ENCODE results near the gene SHC1. TPM values are rescaled to one million over a fixed set of nuclear protein-coding genes. Genes with fewer than 3 reads are reported as not detected.

The SHC1 gene
- total RNA-seq, 2 donors from 2014 or later, result 60.9 to 62.0 TPM

GRCh38 chr1:154938604-154939399, 31.7 kb downstream of the SHC1 start:
- peaks cover 37% of the 10 kb centered on the region for H3K4me1 Mint-ChIP-seq
- H3K36me3 Mint-ChIP-seq (ENCODE audit: low read depth), result peaks cover 20% of the 10 kb centered on the region
- peak overlapping the region; percentile 96 for H3K4me3 Mint-ChIP-seq
- H3K9me3 Mint-ChIP-seq, result no peaks in the 10 kb centered on the region
- H3K27ac Mint-ChIP-seq, result peak overlapping the region; percentile 95
- H3K27me3 Mint-ChIP-seq, result no peaks in the 10 kb centered on the region
- no peak for ATAC-seq (replicated peaks)

GRCh38 chr1:154937988-154938386, 32.6 kb downstream of the SHC1 start:
- peaks cover 17% of the 10 kb centered on the region for H3K36me3 Mint-ChIP-seq (ENCODE audit: low read depth)
- peak overlapping the region; percentile 96 for H3K4me3 Mint-ChIP-seq
- peak; percentile 3 for ATAC-seq (replicated peaks)
- no peaks in the 10 kb centered on the region for H3K27me3 Mint-ChIP-seq
- peaks cover 32% of the 10 kb centered on the region for H3K4me1 Mint-ChIP-seq
- peak overlapping the region; percentile 95 for H3K27ac Mint-ChIP-seq
- H3K9me3 Mint-ChIP-seq, result no peaks in the 10 kb centered on the region

GRCh38 chr1:154937085-154937987, 33.2 kb downstream of the SHC1 start:
- ATAC-seq (replicated peaks), result peak; percentile 75
- H3K36me3 Mint-ChIP-seq (ENCODE audit: low read depth), result peaks cover 19% of the 10 kb centered on the region
- H3K4me1 Mint-ChIP-seq, result peaks cover 32% of the 10 kb centered on the region
- H3K27ac Mint-ChIP-seq, result peak overlapping the region; percentile 95
- no peaks in the 10 kb centered on the region for H3K9me3 Mint-ChIP-seq
- no peaks in the 10 kb centered on the region for H3K27me3 Mint-ChIP-seq
- peak overlapping the region; percentile 96 for H3K4me3 Mint-ChIP-seq

GRCh38 chr1:154936555-154937084, 33.9 kb downstream of the SHC1 start, which contains the start of gene PMVK:
PMVK (minus strand) TSS chr1:154936719; CDS start chr1:154936685, 34 bp downstream.
- ATAC-seq (replicated peaks), result peak; percentile 77
- no peaks in the 10 kb centered on the region for H3K9me3 Mint-ChIP-seq

GRCh38 chr1:154935749-154936554, 34.6 kb downstream of the SHC1 start:
- Mint-ChIP-seq H3K27me3 (no peaks in the 10 kb centered on the region), H3K4me1 (peaks cover 29% of the 10 kb centered on the region), H3K4me3 (peak overlapping the region; percentile 96), H3K36me3 (ENCODE audit: low read depth) (peaks cover 33% of the 10 kb centered on the region), H3K27ac (peak overlapping the region; percentile 95), H3K9me3 (no peaks in the 10 kb centered on the region)
- ATAC-seq (replicated peaks), result peak; percentile 2

More at GRCh38 chr1:154936555-154937084, 33.9 kb downstream of the SHC1 start, which contains the start of gene PMVK:
- Mint-ChIP-seq H3K27ac (peak within 1 kb of the TSS; percentile 95), H3K4me3 (peak within 1 kb of the TSS; percentile 96), H3K36me3 (ENCODE audit: low read depth) (peaks cover 26% of the 10 kb centered on the region), H3K4me1 (peaks cover 32% of the 10 kb centered on the region), H3K27me3 (no peaks in the 10 kb centered on the region)

- Mint-ChIP-seq H3K4me1 (peaks cover 21% of the 10 kb centered on the region), H3K4me3 (peak overlapping the region; percentile 96), H3K9me3 (no peaks in the 10 kb centered on the region), H3K27ac (peak overlapping the region; percentile 59), H3K36me3 (ENCODE audit: low read depth) (peaks cover 45% of the 10 kb centered on the region), H3K27me3 (no peaks in the 10 kb centered on the region)
- no peak for ATAC-seq (replicated peaks)
These were observed 36.1 kb downstream of the SHC1 start for GRCh38 chr1:154934358-154934948.

DNA sequence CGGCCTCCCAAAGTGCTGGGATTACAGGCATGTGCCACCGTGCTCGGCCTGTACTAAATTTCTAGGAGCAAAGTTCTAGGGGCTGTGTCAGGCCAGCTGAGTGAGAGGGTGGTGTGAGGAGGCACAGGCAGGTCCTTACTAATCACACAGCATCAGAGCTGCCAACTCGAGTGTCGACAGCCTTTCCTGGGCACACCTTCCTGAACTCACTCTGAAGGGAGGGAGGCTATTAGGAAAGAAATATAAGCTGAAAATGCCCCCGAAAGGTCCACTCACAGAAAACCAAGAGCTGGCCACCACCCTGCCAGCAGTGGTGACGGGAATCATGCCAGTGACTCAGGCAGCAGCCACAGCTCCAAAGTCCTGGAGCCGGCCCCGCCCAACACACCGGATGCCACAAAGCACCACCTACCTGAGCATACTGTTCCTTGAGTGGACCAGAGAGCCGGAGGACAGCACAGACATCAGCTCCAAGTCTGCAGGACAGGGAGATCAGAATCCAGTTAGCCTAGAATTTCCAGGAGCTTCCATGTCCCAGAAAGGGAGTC, 38.5 kb downstream of the SHC1 start:
- H3K4me3 Mint-ChIP-seq, result no peak overlapping the region
- no peak for ATAC-seq (replicated peaks)

DNA sequence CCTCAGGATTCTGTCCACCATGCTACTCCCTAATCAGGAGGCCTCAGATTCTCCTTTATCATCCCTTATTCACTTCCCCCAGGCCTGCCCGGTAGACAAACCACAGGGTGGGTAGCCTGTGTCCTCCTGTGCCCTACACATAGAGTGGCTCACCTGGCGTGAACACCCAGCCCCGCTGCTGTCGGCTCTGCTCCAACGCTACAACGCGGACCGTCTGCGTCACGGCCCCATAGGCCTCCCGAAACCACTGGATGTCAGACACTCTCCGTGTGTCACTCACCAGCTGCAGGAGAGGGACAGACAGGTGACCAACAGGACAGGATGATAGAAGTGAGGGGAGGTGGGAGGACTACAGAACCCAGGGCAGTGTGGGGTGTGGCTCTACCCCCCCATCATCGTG, 44.3 kb downstream of the SHC1 start:
- no peaks in the 10 kb centered on the region for H3K27me3 Mint-ChIP-seq
- no peaks in the 10 kb centered on the region for H3K9me3 Mint-ChIP-seq
- peaks cover 89% of the 10 kb centered on the region for H3K36me3 Mint-ChIP-seq (ENCODE audit: low read depth)
- peak overlapping the region; percentile 84 for H3K27ac Mint-ChIP-seq
- peaks cover 19% of the 10 kb centered on the region for H3K4me1 Mint-ChIP-seq
- peak overlapping the region; percentile 19 for H3K4me3 Mint-ChIP-seq
- no peak for ATAC-seq (replicated peaks)

More for the DNA sequence above, 38.5 kb downstream of the SHC1 start:
- Mint-ChIP-seq H3K27ac (no peak overlapping the region), H3K36me3 (ENCODE audit: low read depth) (peaks cover 67% of the 10 kb centered on the region), H3K27me3 (no peaks in the 10 kb centered on the region), H3K4me1 (peaks cover 15% of the 10 kb centered on the region), H3K9me3 (no peaks in the 10 kb centered on the region)

DNA sequence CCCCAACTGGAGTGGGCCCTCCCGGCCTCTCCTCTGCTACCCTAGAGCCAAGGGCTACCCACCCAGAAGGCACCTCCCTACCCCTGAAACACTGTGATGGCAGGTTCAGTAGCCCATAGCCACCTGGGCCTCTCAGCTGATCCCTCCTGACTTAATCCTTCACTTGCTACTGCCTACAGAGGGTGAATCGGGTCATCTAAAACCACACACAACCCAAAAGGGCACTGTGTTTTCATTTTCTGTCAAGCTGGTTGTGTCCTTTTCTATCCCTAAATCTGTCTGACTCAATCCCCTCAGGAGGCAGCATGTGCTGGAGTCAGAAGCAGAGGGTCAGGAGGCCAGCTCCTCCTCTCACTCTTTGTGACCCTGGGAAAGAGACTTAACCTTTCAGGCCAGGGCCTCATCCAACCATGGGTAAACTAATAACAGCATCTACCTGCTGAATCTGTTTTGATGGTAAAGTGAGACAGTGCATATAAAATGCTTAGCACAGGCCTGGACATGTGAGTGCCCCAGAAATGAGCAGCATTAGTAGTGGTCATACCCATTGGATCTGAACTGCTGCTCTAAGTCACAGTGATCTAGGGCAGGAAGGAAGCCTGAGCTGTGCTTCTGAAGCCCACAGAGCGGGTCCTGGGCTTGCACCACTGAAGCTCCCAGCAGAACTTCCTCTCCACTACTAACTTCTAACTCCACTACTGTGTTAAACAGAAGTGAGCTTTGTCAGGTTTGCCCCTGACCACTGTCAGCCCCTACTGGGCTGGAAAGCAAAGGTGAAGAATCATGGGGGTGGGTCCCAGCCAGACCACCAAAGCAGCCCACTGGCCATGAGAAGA, 45.0 kb downstream of the SHC1 start:
- Mint-ChIP-seq H3K4me1 (peaks cover 19% of the 10 kb centered on the region), H3K9me3 (no peaks in the 10 kb centered on the region), H3K27me3 (no peaks in the 10 kb centered on the region), H3K36me3 (ENCODE audit: low read depth) (peaks cover 89% of the 10 kb centered on the region), H3K4me3 (peak overlapping the region; percentile 19), H3K27ac (peak overlapping the region; percentile 84)
- peak; percentile 52 for ATAC-seq (replicated peaks)

DNA sequence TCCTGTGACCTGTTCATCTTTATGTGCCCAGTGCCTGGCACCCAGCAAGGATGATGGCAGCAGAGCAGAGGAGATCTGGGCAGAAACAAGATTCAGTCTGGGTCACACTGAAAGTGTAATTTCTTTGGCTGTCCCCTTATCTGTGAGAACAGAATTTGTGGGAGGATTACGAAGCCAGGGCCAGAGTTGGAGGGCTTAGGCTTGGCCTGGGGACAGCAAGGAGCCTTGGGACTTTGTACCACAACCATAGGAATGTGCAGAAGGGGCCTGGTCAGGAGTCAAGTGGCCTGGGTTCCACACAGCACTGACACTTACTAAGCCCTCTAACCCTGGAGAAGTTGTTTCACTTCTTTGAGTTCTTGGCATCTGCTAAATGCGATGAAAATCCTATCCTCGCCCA, 46.9 kb downstream of the SHC1 start:
- peaks cover 86% of the 10 kb centered on the region for H3K36me3 Mint-ChIP-seq (ENCODE audit: low read depth)
- no peak overlapping the region for H3K4me3 Mint-ChIP-seq
- peaks cover 19% of the 10 kb centered on the region for H3K4me1 Mint-ChIP-seq
- no peaks in the 10 kb centered on the region for H3K27me3 Mint-ChIP-seq
- no peaks in the 10 kb centered on the region for H3K9me3 Mint-ChIP-seq
- ATAC-seq (replicated peaks), result no peak
- H3K27ac Mint-ChIP-seq, result peak overlapping the region; percentile 74

DNA sequence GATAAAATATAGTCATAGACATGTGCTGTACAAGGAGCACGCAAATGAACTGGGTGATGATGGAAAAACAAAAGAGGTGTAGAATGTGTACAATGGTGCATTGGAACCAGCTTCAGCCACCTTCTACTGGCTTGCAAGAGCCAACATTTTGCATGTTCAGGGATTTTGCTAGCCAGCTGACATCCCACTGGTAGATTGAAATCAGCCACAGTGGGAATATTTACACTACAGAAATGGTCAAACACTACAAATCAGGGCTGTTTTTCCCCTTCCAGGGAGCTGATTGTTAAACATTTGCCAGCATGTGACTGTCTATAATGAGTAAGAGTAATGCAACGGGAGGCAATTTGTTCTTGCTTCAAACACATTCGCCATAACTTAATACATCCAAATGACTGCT, 57.3 kb downstream of the SHC1 start:
- Mint-ChIP-seq H3K9me3 (no peaks in the 10 kb centered on the region), H3K4me1 (no peaks in the 10 kb centered on the region), H3K36me3 (ENCODE audit: low read depth) (peaks cover 16% of the 10 kb centered on the region), H3K27me3 (no peaks in the 10 kb centered on the region), H3K4me3 (no peak overlapping the region), H3K27ac (no peak overlapping the region)
- ATAC-seq (replicated peaks), result no peak

- H3K36me3 Mint-ChIP-seq (ENCODE audit: low read depth), result peaks cover 15% of the 10 kb centered on the region
- no peaks in the 10 kb centered on the region for H3K27me3 Mint-ChIP-seq
- H3K27ac Mint-ChIP-seq, result no peak overlapping the region
- no peak for ATAC-seq (replicated peaks)
- no peaks in the 10 kb centered on the region for H3K9me3 Mint-ChIP-seq
- no peaks in the 10 kb centered on the region for H3K4me1 Mint-ChIP-seq
- H3K4me3 Mint-ChIP-seq, result no peak overlapping the region
These were observed 57.8 kb downstream of the SHC1 start for GRCh38 chr1:154912755-154913154.
